ENCODE data around the gene PDXK.

The PDXK gene

GRCh38 chr21:43779660-43780059 lies 60.7 kb downstream of the PDXK start:
- DNase-seq (ENCODE audit: low read depth, low spot score): no peak

GRCh38 chr21:43781846-43782245 lies 62.9 kb downstream of the PDXK start:
- no peak for DNase-seq (ENCODE audit: low read depth, low spot score)

- DNase-seq (ENCODE audit: low read depth, low spot score): no peak
These were observed 63.6 kb downstream of the PDXK start for GRCh38 chr21:43782431-43783097.

- no peak for DNase-seq (ENCODE audit: low read depth, low spot score)
These were observed 64.3 kb downstream of the PDXK start for GRCh38 chr21:43783098-43783700.

GRCh38 chr21:43785134-43785533 lies 66.2 kb downstream of the PDXK start:
- DNase-seq (ENCODE audit: low read depth, low spot score): no peak

GRCh38 chr21:43786300-43786806 lies 67.4 kb downstream of the PDXK start:
- DNase-seq (ENCODE audit: low read depth, low spot score): no peak

- no peak for DNase-seq (ENCODE audit: low read depth, low spot score)
These were observed 68.0 kb downstream of the PDXK start for GRCh38 chr21:43786807-43787440.

- DNase-seq (ENCODE audit: low read depth, low spot score): peak; percentile 81
These were observed 70.5 kb downstream of the PDXK start, which contains the start of gene RRP1 for GRCh38 chr21:43789276-43790009. TSS of gene RRP1 (plus strand) at chr21:43789577. CDS start at chr21:43789630, 53 bp downstream.

GRCh38 chr21:43790010-43790524 lies 71.1 kb downstream of the PDXK start:
- DNase-seq (ENCODE audit: low read depth, low spot score): no peak

- no peak for DNase-seq (ENCODE audit: low read depth, low spot score)
These were observed 73.5 kb downstream of the PDXK start for GRCh38 chr21:43792406-43792805.

GRCh38 chr21:43793243-43793642 lies 74.3 kb downstream of the PDXK start:
- DNase-seq (ENCODE audit: low read depth, low spot score): no peak

- DNase-seq (ENCODE audit: low read depth, low spot score): no peak
These were observed 75.4 kb downstream of the PDXK start for GRCh38 chr21:43794311-43794710.

GRCh38 chr21:43794857-43795256 lies 75.9 kb downstream of the PDXK start:
- DNase-seq (ENCODE audit: low read depth, low spot score): no peak

GRCh38 chr21:43797415-43797814 lies 78.5 kb downstream of the PDXK start:
- no peak for DNase-seq (ENCODE audit: low read depth, low spot score)

- DNase-seq (ENCODE audit: low read depth, low spot score): no peak
These were observed 79.2 kb downstream of the PDXK start for GRCh38 chr21:43797925-43798715.

- DNase-seq (ENCODE audit: low read depth, low spot score): no peak
These were observed 80.4 kb downstream of the PDXK start for GRCh38 chr21:43799301-43799840.

- DNase-seq (ENCODE audit: low read depth, low spot score): no peak
These were observed 81.2 kb downstream of the PDXK start for GRCh38 chr21:43800124-43800523.

GRCh38 chr21:43800566-43800965 lies 81.6 kb downstream of the PDXK start:
- no peak for DNase-seq (ENCODE audit: low read depth, low spot score)

- DNase-seq (ENCODE audit: low read depth, low spot score): no peak
These were observed 82.3 kb downstream of the PDXK start for GRCh38 chr21:43801006-43801783.

- DNase-seq (ENCODE audit: low read depth, low spot score): no peak
These were observed 83.9 kb downstream of the PDXK start for GRCh38 chr21:43802713-43803313.

Measured in activated naive CD8-positive, alpha-beta T cell treated with anti-CD3 and anti-CD28 coated beads, Interleukin-2, amount 50 U/mL, for 16 hours (primary cell).